ENCODE measurements around the gene ATP1B3. TPM values are rescaled to one million over a fixed set of nuclear protein-coding genes. Genes with fewer than 3 reads are reported as not detected.
"Not testable (repeated sequence)": the region's sequence is repeated elsewhere in the genome, so short reads cannot be mapped to it uniquely, and the experiment has no call there.

Gene ATP1B3
- total RNA-seq, 2 experiments from 2014 or later: 143 to 145 TPM

- H3K27ac Mint-ChIP-seq: no peak overlapping the region
- H3K4me3 Mint-ChIP-seq: no peak overlapping the region
- DNase-seq: no peak
- no peaks in the 10 kb centered on the region for H3K36me3 Mint-ChIP-seq
- H3K4me1 Mint-ChIP-seq (ENCODE audit: low read depth): peaks cover 4% of the 10 kb centered on the region
- POLR2A ChIA-PET: no interaction called here
- no peaks in the 10 kb centered on the region for H3K27me3 Mint-ChIP-seq
- intact Hi-C loops (cut with micrococcal nuclease): no loop called here
- CTCF ChIA-PET: interaction anchor here (1.6 kb wide), 1 partner anchor 29 kb away, joined by 5 read pairs; no protein-coding TSS in a partner anchor
- no peaks in the 10 kb centered on the region for H3K9me3 Mint-ChIP-seq
Measured at GRCh38 chr3:141846050-141846433, 30.4 kb upstream of the ATP1B3 start.

- H3K9me3 Mint-ChIP-seq; H3K27ac Mint-ChIP-seq; H3K4me1 Mint-ChIP-seq (ENCODE audit: low read depth); H3K27me3 Mint-ChIP-seq; H3K4me3 Mint-ChIP-seq; DNase-seq; intact Hi-C loops (cut with micrococcal nuclease); H3K36me3 Mint-ChIP-seq: not testable (repeated sequence)
- POLR2A ChIA-PET: interaction anchor here (0.6 kb wide), 1 partner anchor 262 kb away, joined by 3 read pairs; no protein-coding TSS in a partner anchor
- CTCF ChIA-PET: interaction anchor here (0.6 kb wide), 1 partner anchor 46 kb away, joined by 3 read pairs; no protein-coding TSS in a partner anchor
Measured at GRCh38 chr3:141848159-141848748, 28.2 kb upstream of the ATP1B3 start.

GRCh38 chr3:141849056-141849815 lies 27.2 kb upstream of the ATP1B3 start:
- DNase-seq: no peak
- H3K4me1 Mint-ChIP-seq (ENCODE audit: low read depth): no peaks in the 10 kb centered on the region
- H3K4me3 Mint-ChIP-seq: no peak overlapping the region
- intact Hi-C loops (cut with micrococcal nuclease): no loop called here
- ChIA-PET POLR2A (interaction anchor here (0.9 to 1.2 kb wide), 2 partner anchors 8 to 20 kb away, joined by 3 to 4 read pairs; no protein-coding TSS in a partner anchor), CTCF (no interaction called here)
- no peaks in the 10 kb centered on the region for H3K27me3 Mint-ChIP-seq
- H3K9me3 Mint-ChIP-seq: no peaks in the 10 kb centered on the region
- H3K36me3 Mint-ChIP-seq: no peaks in the 10 kb centered on the region
- H3K27ac Mint-ChIP-seq: no peak overlapping the region

- Mint-ChIP-seq H3K27me3 (no peaks in the 10 kb centered on the region), H3K4me3 (no peak overlapping the region), H3K27ac (no peak overlapping the region), H3K9me3 (no peaks in the 10 kb centered on the region), H3K4me1 (ENCODE audit: low read depth) (no peaks in the 10 kb centered on the region), H3K36me3 (no peaks in the 10 kb centered on the region)
- CTCF ChIA-PET: no interaction called here
- intact Hi-C loops (cut with micrococcal nuclease): no loop called here
- POLR2A ChIA-PET: interaction anchor here (0.6 kb wide), 1 partner anchor 262 kb away, joined by 3 read pairs; no protein-coding TSS in a partner anchor
- no peak for DNase-seq
Measured at GRCh38 chr3:141851411-141851810, 25.0 kb upstream of the ATP1B3 start.

- Mint-ChIP-seq H3K4me1 (ENCODE audit: low read depth) (no peaks in the 10 kb centered on the region), H3K27ac (no peak overlapping the region), H3K4me3 (no peak overlapping the region), H3K27me3 (no peaks in the 10 kb centered on the region), H3K36me3 (no peaks in the 10 kb centered on the region), H3K9me3 (no peaks in the 10 kb centered on the region)
- POLR2A ChIA-PET: no interaction called here
- intact Hi-C loops (cut with micrococcal nuclease): no loop called here
- CTCF ChIA-PET: interaction anchor here (0.9 kb wide), 1 partner anchor 22 kb away, joined by 4 read pairs; no protein-coding TSS in a partner anchor
- no peak for DNase-seq
Measured at GRCh38 chr3:141853081-141853601, 23.3 kb upstream of the ATP1B3 start.

- H3K4me3 Mint-ChIP-seq: no peak overlapping the region
- H3K4me1 Mint-ChIP-seq (ENCODE audit: low read depth): no peaks in the 10 kb centered on the region
- H3K27me3 Mint-ChIP-seq: no peaks in the 10 kb centered on the region
- CTCF ChIA-PET: interaction anchor here (0.9 kb wide), 1 partner anchor 22 kb away, joined by 4 read pairs; no protein-coding TSS in a partner anchor
- POLR2A ChIA-PET: no interaction called here
- intact Hi-C loops (cut with micrococcal nuclease): no loop called here
- no peaks in the 10 kb centered on the region for H3K36me3 Mint-ChIP-seq
- H3K27ac Mint-ChIP-seq: no peak overlapping the region
- H3K9me3 Mint-ChIP-seq: no peaks in the 10 kb centered on the region
- no peak for DNase-seq
Measured at GRCh38 chr3:141853629-141854168, 22.7 kb upstream of the ATP1B3 start.

GRCh38 chr3:141854599-141854998 lies 21.8 kb upstream of the ATP1B3 start:
- no peak for DNase-seq
- no peaks in the 10 kb centered on the region for H3K27me3 Mint-ChIP-seq
- H3K4me1 Mint-ChIP-seq (ENCODE audit: low read depth): no peaks in the 10 kb centered on the region
- no peaks in the 10 kb centered on the region for H3K9me3 Mint-ChIP-seq
- H3K36me3 Mint-ChIP-seq: no peaks in the 10 kb centered on the region
- POLR2A ChIA-PET: no interaction called here
- no peak overlapping the region for H3K27ac Mint-ChIP-seq
- CTCF ChIA-PET: no interaction called here
- no peak overlapping the region for H3K4me3 Mint-ChIP-seq
- intact Hi-C loops (cut with micrococcal nuclease): no loop called here

- ChIA-PET CTCF (interaction anchor here (1.2 kb wide), 1 partner anchor 17 kb away, joined by 3 read pairs; no protein-coding TSS in a partner anchor), POLR2A (no interaction called here)
- Mint-ChIP-seq H3K9me3 (no peaks in the 10 kb centered on the region), H3K27ac (no peak overlapping the region), H3K36me3 (no peaks in the 10 kb centered on the region), H3K4me1 (ENCODE audit: low read depth) (peaks cover 1% of the 10 kb centered on the region), H3K27me3 (no peaks in the 10 kb centered on the region), H3K4me3 (no peak overlapping the region)
- intact Hi-C loops (cut with micrococcal nuclease): no loop called here
- DNase-seq: no peak
Measured at GRCh38 chr3:141858312-141858711, 18.1 kb upstream of the ATP1B3 start.

GRCh38 chr3:141859651-141860050 lies 16.8 kb upstream of the ATP1B3 start:
- no peak for DNase-seq
- ChIA-PET CTCF (no interaction called here), POLR2A (no interaction called here)
- no peaks in the 10 kb centered on the region for H3K27me3 Mint-ChIP-seq
- peaks cover 2% of the 10 kb centered on the region for H3K4me1 Mint-ChIP-seq (ENCODE audit: low read depth)
- intact Hi-C loops (cut with micrococcal nuclease): no loop called here
- no peak overlapping the region for H3K4me3 Mint-ChIP-seq
- no peaks in the 10 kb centered on the region for H3K36me3 Mint-ChIP-seq
- no peaks in the 10 kb centered on the region for H3K9me3 Mint-ChIP-seq
- H3K27ac Mint-ChIP-seq: no peak overlapping the region

GRCh38 chr3:141860086-141860669 lies 16.3 kb upstream of the ATP1B3 start:
- no peak for DNase-seq
- intact Hi-C loops (cut with micrococcal nuclease): no loop called here
- Mint-ChIP-seq H3K4me3 (no peak overlapping the region), H3K27me3 (no peaks in the 10 kb centered on the region), H3K36me3 (no peaks in the 10 kb centered on the region), H3K27ac (no peak overlapping the region), H3K9me3 (no peaks in the 10 kb centered on the region), H3K4me1 (ENCODE audit: low read depth) (peaks cover 2% of the 10 kb centered on the region)
- POLR2A ChIA-PET: no interaction called here
- CTCF ChIA-PET: no interaction called here

- intact Hi-C loops (cut with micrococcal nuclease): no loop called here
- ChIA-PET CTCF (no interaction called here), POLR2A (no interaction called here)
- Mint-ChIP-seq H3K27me3 (no peaks in the 10 kb centered on the region), H3K9me3 (no peaks in the 10 kb centered on the region), H3K27ac (no peak overlapping the region), H3K4me3 (no peak overlapping the region), H3K4me1 (ENCODE audit: low read depth) (peaks cover 2% of the 10 kb centered on the region), H3K36me3 (no peaks in the 10 kb centered on the region)
- no peak for DNase-seq
Measured at GRCh38 chr3:141860766-141861513, 15.5 kb upstream of the ATP1B3 start.
